ENCODE measurements around the gene ICA1.

Gene ICA1

GRCh38 chr7:8184221-8184620, 77.7 kb downstream of the ICA1 start:
- H3K36me3 ChIP-seq, result no peaks in the 10 kb centered on the region
- no peaks in the 10 kb centered on the region for H3K27me3 ChIP-seq (ENCODE audit: insufficient read depth, low read depth, severe bottlenecking)
- no peak for DNase-seq
- TF ChIP-seq CTCF (IDR thresholded peaks at IDR 0.05; ENCODE audit: low read depth, low read length), result no peak
- no peaks in the 10 kb centered on the region for H3K9me3 ChIP-seq (ENCODE audit: severe bottlenecking)
- H3K4me3 ChIP-seq (ENCODE audit: low read depth, low read length), result no peak overlapping the region
- H3K27ac ChIP-seq, result no peak overlapping the region

- no peak for TF ChIP-seq CTCF (IDR thresholded peaks at IDR 0.05; ENCODE audit: low read depth, low read length)
- H3K27ac ChIP-seq, result no peak overlapping the region
- H3K27me3 ChIP-seq (ENCODE audit: insufficient read depth, low read depth, severe bottlenecking), result no peaks in the 10 kb centered on the region
- H3K4me3 ChIP-seq (ENCODE audit: low read depth, low read length), result no peak overlapping the region
- H3K9me3 ChIP-seq (ENCODE audit: severe bottlenecking), result no peaks in the 10 kb centered on the region
- DNase-seq, result no peak
- H3K36me3 ChIP-seq, result no peaks in the 10 kb centered on the region
Observed at GRCh38 chr7:8179486-8179885, 82.5 kb downstream of the ICA1 start.

GRCh38 chr7:8178353-8178752, 83.6 kb downstream of the ICA1 start:
- DNase-seq, result no peak
- H3K27ac ChIP-seq, result no peak overlapping the region
- H3K27me3 ChIP-seq (ENCODE audit: insufficient read depth, low read depth, severe bottlenecking), result no peaks in the 10 kb centered on the region
- TF ChIP-seq CTCF (IDR thresholded peaks at IDR 0.05; ENCODE audit: low read depth, low read length), result no peak
- H3K36me3 ChIP-seq, result no peaks in the 10 kb centered on the region
- no peaks in the 10 kb centered on the region for H3K9me3 ChIP-seq (ENCODE audit: severe bottlenecking)
- H3K4me3 ChIP-seq (ENCODE audit: low read depth, low read length), result no peak overlapping the region

GRCh38 chr7:8177109-8177933, 84.6 kb downstream of the ICA1 start:
- H3K27me3 ChIP-seq (ENCODE audit: insufficient read depth, low read depth, severe bottlenecking), result no peaks in the 10 kb centered on the region
- DNase-seq, result no peak

GRCh38 chr7:8176370-8177081, 85.4 kb downstream of the ICA1 start:
- H3K36me3 ChIP-seq, result no peaks in the 10 kb centered on the region
- no peaks in the 10 kb centered on the region for H3K27me3 ChIP-seq (ENCODE audit: insufficient read depth, low read depth, severe bottlenecking)
- no peak overlapping the region for H3K4me3 ChIP-seq (ENCODE audit: low read depth, low read length)
- DNase-seq, result no peak
- H3K27ac ChIP-seq, result no peak overlapping the region
- TF ChIP-seq CTCF (IDR thresholded peaks at IDR 0.05; ENCODE audit: low read depth, low read length), result no peak
- H3K9me3 ChIP-seq (ENCODE audit: severe bottlenecking), result no peaks in the 10 kb centered on the region

More at GRCh38 chr7:8177109-8177933, 84.6 kb downstream of the ICA1 start:
- H3K27ac ChIP-seq, result no peak overlapping the region
- H3K4me3 ChIP-seq (ENCODE audit: low read depth, low read length), result no peak overlapping the region
- no peaks in the 10 kb centered on the region for H3K36me3 ChIP-seq
- no peak for TF ChIP-seq CTCF (IDR thresholded peaks at IDR 0.05; ENCODE audit: low read depth, low read length)
- no peaks in the 10 kb centered on the region for H3K9me3 ChIP-seq (ENCODE audit: severe bottlenecking)

Measured in WERI-Rb-1 (cell line).